ENCODE results near the gene GPX7. TPM values are rescaled to one million over a fixed set of nuclear protein-coding genes. Genes with fewer than 3 reads are reported as not detected.

GPX7 gene
- total RNA-seq, 1 donor from 2014 or later: 8.6 TPM

DNA sequence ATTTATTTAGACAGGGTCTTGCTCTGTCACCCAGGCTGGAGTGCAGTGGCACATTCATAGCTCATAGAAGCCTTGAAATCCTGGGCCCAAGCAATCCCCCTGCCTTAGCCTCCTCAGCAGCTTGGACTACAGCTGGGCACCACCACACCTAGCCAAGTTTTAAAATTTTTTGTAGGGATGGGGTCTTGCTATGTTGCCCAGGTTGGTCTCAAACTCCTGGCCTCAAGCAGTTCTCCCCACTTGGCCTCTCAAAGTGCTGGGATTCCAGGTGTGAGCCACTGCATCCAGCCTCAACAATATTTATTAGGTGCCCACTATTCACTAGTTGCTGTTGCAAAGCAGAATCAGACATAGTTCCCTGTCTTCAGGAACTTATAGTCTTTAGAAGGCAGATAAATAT lies 14.1 kb upstream of the GPX7 start:
- DNase-seq (ENCODE audit: low spot score): no peak

DNA sequence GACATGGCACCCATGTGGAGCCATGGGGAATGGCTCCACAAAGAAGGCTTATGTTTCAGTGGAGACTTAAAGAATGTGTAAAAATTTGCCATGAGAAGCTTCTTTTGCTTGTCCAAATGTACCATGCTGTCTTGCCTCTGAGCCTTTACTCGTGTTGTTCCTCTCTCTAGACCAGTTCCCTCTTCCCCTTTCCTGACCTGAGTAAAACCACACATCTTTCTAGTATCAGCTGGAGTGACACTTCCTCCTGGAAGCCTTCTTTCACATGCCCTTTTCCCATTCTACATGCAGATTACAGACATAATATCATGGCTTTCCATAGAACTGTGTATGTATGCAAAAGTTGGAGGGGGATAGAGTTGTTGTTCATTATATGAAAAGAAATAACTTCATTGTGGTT lies 13.6 kb upstream of the GPX7 start:
- no peak for DNase-seq (ENCODE audit: low spot score)

DNA sequence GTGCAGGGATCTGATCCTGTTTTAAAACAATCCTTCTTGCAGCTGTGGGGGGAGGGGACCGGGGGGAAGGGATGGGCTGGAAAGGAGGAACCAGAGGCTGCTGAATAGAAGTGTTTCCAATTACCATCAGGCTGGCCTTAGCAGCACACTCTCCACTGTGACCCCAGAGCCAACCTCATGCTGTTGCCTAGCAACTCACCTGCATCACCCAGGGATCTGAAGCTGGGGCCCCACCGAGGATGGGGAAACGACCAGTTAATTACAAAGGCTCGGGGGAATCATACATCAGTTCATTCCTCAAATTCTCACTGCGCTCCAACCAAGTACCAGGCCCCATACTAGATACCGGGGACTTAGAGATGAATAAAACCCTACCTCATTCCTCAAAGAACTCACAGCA lies 11.9 kb upstream of the GPX7 start:
- DNase-seq (ENCODE audit: low spot score): no peak

DNA sequence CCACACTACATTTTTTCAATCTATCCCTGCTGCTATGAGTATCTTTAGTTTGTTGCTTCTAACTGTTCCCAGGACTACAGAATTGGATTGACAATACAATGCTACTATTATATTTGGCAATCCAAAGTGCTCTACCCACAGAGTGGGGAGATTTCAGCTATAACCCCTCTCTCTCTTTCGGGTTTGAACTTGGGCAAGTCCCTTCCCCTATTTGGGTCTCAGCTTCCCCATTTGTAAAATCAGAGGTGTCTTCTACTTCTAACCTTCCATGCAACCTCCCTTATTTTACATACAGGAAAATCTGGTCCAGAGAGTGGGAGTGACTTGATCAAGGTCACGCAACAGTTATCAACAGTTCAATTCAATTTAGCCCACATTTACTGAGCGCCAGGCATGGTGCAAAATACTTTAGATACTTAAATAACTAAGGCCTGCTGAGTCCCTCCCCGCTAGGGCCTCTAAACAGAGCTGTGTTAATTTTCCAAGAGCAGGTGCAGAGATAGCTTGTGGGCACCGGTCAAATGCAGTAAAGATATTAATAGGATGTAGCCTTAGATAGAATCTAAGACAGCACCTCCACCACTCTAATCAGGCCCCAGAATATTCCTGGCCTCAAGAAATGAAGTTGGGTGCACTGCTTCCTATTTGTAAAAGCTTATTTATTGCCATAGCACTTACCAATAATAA lies 9.4 kb upstream of the GPX7 start:
- DNase-seq (ENCODE audit: low spot score): no peak

DNA sequence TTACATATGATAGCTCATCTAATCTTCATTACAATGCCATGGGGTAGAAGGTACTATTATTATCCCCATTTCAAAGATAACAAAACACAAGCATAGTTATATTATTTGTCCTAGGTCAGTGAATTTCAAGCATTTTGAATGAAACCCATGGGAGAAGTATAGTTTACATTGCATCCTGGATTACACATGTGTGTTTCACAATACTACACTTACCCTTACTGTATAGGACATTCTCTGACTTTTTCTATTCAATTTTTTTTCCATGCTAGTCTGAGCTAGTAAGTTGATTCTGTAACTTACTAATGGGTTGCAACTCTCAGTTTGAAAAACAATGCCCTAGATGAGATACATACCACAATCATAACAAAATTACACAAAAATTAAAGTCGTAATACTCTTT lies 8.7 kb upstream of the GPX7 start:
- no peak for DNase-seq (ENCODE audit: low spot score)

DNA sequence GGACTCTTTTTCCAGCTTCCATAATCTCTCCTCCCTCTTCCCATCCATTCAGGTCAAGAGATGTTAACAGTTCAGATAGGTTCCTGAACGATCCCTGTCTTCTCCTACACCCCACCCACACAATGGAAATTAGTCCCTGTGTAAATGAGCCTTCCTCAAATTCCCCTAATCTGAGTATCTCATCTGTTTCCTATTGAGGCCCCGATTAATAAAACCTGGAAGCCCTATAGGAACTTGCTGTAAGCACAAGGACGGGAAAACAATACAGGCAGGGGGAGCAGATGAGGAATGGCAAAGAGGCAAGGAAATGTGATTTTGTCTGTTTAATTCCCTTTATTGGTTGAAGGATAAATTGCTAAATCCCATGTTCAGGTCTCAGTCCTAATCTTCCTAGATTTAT lies 7.1 kb upstream of the GPX7 start:
- no peak for DNase-seq (ENCODE audit: low spot score)

DNA sequence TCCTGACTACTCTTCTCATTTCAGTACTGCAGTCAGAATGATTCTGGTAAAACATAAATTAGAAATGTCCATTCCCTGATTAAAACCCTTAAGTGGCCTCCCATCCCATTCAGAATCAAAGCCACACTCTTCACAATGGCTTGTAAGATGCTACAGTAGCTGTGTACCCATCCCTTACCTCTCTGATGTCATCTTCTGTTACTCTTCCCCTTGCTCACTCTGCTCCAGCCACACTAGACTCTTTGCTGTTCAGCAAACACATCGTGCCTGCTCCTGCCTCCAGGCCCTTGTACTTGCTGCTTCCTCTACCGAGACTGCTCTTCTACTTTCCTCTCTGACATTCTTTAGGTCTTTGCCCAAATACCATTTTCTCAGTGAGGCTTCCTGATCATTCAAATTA lies 4.3 kb upstream of the GPX7 start:
- no peak for DNase-seq (ENCODE audit: low spot score)

DNA sequence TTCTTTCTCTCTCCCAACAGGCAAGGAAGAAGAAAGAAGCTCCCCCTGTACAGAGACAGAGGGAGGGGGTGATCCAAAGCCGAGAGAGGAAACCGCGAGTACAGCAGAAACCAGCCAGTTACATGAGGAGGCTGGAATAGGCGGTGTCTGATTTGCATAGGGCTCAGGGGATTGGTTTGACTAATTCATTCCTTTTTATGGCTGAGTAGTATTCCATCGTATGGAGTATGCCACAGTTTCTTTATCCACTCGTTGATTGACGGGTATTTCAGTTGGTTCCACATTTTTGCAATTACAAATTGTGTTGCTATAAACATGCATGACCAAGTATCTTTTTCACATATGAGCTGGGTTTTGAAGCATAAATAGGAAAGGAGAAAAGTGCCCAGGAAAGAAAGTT lies 3.4 kb upstream of the GPX7 start:
- DNase-seq (ENCODE audit: low spot score): no peak

DNA sequence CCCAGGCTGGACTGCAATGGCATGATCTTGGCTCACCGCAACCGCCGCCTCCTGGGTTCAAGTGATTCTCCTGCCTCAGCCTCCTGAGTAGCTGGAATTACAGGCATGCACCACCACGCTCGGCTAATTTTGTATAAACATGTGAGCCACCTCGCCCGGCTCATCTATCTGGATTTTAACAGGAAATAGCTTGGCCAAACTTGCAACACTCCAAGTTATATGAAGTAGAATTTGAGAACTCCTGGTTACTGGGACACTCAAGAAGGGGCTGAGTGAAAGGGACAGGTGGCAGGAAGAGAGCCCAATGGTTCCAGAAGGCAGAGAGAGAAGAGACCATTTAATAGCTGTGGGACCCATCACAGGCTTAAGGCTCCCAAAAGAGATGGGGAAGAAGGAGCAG lies 2.9 kb upstream of the GPX7 start:
- no peak for DNase-seq (ENCODE audit: low spot score)

DNA sequence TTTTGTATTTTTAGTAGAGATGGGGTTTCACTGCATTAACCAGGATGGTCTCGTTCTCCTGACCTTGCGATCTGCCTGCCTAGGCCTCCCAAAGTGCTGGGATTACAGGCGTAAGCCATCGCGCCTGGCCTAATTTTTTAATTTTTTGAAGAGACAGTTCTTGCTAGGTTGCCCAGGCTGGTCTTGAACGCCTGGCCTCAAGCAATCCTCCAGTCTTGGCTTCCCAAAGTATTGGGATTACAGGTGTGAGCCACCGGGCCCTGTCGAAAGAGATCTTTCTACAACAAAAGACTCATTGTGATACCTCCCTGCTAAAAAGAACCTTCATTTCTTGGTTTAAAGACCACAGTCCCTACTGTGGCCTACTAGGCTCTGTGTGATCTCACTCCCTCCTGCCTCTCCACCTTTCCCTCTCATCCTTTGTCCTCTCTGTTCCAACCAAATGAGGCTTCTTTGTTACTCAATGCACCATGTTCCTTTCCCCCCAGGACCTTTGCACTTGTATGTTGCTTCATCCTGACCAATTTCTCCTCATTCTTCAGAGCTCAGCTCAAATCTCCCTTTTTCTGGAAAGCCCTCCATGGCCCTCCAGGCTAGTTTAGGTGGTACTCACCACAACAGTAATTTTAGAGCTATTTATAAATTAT lies 1.5 kb upstream of the GPX7 start:
- DNase-seq (ENCODE audit: low spot score): no peak

DNA sequence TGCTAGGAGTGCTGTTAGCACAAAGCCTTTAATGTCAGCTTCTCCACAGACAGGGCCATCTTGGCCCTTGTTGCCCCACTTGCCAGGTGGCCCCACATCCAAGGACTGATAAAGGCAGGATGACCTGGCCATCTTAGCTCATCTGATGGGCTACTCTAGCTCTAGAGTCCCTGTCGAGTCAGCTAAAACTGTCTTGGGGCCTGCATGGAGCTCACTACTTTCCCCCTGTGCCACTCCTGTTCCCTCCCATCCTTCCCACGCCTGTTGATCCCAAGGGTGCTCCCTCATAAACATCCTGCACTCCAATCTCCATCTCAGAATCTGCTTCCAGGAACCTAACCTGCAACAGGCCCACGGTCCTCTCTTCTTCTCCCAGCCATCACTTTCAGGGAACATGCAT lies 652 bp upstream of the GPX7 start:
- DNase-seq (ENCODE audit: low spot score): no peak

DNA sequence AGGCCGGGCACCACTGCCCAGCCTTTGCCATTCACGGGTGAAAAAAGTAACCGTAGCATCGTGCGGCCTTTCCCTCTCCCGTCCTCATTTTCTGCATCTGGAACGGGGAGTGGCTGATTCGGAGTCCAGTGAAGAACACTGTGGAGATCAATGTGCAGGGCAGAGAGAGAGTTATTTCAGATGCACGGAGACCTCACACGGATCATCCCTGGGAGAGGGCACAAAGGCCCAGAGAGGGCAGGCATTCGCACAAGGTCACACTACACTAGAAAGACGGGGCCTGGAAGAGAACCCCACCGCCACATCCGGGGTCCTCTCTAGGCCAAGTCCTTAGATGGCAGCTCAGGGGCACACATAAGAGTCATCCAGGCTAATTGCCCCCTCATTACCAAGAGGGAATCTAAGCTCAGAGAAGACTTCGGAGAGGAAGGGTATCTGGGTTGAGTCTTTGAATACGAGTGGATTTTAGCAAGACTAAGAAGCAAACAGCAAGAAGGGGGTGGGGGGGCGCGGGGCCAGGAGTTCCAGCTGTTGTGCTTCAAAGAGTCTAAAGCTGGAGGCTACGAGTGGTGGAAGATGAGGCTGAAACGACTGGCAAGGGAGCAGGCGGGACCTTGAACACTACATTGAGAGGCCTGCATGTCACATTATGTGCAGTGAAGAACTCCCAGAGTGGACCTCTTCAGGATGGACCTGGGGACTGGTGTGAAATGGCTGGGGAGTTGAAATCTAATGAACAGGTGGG lies 857 bp downstream of the GPX7 start:
- no peak for DNase-seq (ENCODE audit: low spot score)

DNA sequence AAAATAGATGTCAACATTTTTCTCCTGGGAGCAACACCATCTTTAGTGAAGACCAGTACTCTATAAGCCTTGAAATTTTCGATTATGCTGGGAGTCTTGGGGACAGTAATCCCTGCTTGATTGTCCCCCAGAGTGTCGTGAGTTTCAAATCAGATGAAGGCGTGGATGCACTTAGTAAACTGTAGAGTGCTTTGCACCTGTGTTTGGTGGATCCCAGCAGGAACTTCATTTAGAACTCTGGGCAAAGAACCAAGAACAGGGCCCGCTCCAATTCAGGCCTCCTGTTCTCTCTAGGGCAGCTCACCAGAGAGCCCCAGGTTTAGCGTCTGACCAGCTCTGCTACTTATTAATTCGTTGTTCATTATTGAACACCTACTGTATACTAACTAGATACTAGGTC lies 1.5 kb downstream of the GPX7 start:
- DNase-seq (ENCODE audit: low spot score): no peak

DNA sequence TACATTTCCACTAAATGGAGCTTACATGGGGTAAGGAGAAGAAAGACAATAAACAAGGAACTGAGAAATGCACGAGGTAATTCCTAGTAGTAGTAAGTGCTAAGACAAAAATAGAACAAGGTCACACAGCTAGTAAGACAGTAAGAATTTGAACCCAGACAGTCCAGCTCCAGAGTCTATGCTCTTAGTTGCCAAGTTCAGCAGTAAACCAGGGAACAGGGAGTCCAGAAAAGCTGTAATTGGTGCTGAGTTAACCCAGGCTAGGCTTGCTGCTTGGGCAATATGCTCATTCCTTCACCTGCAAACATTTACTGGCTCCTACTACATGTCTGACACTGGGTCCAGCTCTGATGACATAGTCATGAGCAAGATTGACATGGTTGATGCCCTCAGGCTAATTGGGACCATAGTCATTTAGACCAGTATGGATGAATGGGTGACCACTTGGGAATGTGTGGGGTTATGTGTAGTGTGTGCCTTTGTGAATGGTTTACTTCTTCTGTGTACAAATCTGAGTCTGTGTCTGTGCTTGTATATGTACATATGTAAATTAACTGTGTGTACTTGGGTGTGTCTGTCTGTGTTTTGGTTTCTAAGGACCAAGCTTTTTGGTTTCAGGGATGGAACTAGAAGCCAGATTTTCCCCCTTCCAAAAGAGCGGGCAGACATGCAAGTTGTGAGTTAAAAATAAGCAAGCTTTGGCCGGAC lies 2.0 kb downstream of the GPX7 start:
- no peak for DNase-seq (ENCODE audit: low spot score)

DNA sequence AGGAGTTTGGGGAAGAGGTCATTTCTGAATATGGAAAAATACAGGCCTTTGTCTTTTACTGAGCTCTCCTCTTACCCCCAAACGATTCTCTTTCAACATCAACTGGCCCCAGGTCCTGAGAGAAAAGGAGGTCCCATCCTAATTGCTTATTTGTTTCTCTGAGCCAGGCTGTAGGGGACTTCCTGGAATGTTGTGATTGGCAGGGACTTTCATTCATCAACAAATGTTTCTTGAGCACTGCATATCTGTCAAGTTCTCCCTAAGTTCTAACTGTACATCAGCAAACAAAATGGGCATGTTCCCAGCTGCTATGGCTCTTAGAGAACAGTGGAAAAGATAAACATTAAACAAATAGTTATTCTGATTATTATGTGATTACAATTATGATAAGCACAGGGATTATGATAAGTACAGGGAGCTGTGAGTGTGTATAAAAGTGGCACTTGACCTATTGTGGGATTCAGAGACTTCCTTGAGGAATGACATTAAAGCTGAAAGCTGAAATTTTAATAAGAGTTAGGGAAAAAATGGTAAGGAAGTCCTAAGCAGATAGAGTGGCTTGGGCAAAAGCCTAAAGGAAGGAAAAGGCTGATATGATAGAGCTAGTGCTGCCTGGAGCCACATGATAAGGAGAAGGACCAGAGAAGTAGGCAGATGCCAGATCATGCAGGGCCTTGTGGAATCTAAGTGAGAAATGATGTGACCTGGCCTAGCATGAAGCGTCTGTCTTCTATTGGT lies 11.6 kb downstream of the GPX7 start:
- DNase-seq (ENCODE audit: low spot score): no peak

DNA sequence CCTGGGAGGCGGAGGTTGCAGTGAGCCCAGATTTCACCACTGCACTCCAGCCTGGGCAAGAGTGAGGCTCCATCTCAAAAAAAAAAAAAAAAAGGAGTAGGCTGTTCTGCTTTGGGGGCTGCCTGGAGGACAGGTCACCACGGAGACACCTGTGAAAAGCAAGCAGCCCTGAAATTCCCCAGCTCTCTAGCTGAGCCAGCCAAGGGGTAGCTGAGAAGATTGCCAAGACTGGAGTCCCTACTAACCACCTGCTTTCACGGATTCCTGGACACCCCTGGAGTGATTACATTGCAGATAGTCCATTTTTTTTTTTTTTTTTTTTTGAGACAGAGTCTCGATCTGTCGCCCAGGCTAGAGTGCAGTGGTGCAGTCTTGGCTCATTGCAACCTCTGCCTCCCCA lies 12.5 kb downstream of the GPX7 start:
- no peak for DNase-seq (ENCODE audit: low spot score)

DNA sequence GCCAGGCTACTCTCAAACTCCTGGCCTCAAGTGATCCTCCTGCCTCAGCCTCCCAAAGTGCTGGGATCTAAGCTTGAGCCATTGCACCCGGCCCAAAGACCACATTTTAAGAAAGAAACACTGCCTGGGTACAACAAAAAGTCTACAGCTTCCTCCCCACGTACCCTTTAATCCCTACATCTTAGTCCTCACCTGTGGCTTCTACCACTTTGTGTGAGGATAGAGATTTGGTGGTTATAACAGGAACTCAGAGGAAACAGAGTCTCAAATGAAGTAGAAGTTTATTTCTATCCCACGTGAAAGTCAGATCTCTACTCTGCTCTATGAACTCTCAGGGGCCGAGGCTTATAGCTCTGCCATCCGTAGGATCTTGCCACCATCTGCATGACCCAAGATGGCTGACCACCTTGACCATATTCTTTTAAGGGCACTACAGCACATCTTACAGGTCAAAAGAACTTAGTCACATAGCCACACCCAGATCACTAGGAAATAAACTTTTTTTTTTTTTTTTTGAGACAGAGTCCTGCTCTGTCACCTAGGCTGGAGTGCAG lies 13.4 kb downstream of the GPX7 start:
- no peak for DNase-seq (ENCODE audit: low spot score)

DNA sequence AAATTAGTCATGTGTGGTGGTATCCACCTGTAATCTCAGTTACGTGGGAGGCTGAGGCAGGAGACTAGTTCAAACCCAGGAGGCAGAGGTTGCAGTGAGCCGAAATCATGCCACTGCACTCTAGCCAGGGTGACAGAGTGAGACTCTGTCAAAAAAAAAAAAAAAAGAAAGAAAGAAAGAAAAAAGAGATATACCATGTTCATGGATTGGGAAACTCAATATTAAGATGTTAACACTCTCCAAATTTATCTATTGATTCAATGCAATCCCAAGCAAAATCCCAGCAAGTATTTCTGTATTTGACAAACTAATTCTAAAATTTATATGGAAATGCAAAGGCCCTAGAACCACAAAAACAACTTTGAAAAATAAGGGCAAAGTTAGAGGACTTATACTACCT lies 19.8 kb downstream of the GPX7 start:
- DNase-seq (ENCODE audit: low spot score): no peak

DNA sequence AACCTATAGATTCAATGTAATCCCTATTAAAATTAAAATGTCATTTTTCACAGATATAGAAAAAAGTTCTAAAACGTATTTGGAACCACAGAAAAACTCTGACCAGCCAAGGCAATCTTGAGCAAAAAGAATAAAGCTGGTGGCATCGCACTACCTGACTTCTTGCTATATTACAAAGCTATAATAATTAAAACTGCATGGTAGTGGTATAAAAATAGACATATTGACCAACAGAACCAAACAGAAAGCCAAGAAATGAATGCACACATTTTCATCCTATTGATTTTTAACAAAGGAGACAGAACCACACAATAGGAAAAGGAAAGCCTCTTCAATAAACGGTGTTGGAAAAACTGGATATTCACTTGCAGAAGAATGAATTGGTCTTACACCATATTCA lies 21.6 kb downstream of the GPX7 start:
- no peak for DNase-seq (ENCODE audit: low spot score)

DNA sequence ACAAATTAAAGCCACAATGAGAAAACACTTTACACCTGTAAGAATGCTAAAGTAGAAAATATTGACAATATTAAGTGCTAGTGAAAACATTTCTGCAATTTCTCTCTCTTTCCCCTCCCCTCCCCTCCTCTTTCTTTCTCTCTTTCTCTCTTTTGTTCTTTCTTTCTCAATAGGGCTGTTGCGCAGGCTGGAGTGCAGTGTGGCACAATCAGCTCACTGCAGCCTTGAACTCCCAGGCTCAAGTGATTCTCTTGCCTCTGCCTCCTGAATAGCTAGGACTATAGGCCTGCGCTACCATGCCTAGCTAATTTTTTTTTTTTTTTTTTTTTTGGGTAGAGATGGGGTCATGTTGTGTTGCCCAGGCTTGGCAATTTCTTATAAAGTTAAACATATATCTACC lies 24.9 kb downstream of the GPX7 start:
- DNase-seq (ENCODE audit: low spot score): no peak

DNA sequence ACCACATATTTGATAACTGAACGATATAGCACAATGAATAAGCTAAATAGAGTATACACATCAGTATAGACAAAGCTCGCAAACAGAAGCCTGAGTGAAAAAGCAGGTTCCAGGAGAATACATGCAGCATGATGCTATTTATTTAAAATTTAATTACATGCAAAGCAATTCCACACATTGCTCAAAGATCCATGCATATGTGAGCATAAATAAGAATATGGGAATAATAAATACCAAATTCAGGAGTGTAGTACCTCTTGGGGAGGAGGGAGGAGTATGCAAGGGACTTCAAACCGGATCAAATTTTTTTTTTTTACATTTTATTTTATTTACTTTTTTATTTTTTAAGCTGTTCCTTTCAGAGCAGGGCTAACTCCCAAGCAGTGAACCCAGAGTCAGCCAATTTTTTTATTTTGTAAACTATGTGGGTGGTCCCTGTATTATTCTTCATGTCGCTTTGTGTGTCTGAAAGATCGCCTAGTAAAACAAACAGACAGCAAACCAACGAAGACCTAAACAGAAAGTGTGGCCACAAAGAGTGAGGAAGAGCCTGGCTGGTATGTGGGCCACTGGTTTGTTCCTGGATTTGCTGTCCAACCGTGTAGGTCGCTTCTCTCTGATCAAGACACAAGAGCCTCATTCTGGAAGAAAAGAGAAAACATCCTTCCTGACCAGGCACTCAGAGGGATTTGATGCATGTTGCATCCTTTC lies 26.6 kb downstream of the GPX7 start:
- no peak for DNase-seq (ENCODE audit: low spot score)

Measured in mucosa of gallbladder (tissue), 1 donor.